SK-N-SH (cell line): ENCODE data around the gene ASTN2.

ENCODE experiments used
- CHD2 ChIP-seq: fragments of 150-350 bp; IDR thresholded peaks from 2 replicates; pipeline ENCODE4 v1.6.1; 2018; ENCODE audit warnings: low read length; ENCODE audit not compliant: partially characterized antibody
- CTCF ChIP-seq: fragments of 200-600 bp; sonication (generic); IDR thresholded peaks from 2 replicates; pipeline ENCODE4 v1.6.1; 2017; ENCODE audit warnings: antibody characterized with exemption, mild to moderate bottlenecking, moderate library complexity
- EZH2phosphoT487 ChIP-seq: fragments of 200-600 bp; sonication (generic); IDR thresholded peaks from 2 replicates; pipeline ENCODE4 v1.6.1; 2017; ENCODE audit warnings: low read depth, mixed run types, mild to moderate bottlenecking, antibody characterized with exemption, moderate library complexity, borderline replicate concordance
- RAD21 ChIP-seq: IDR thresholded peaks from 2 replicates; pipeline ENCODE4 v1.6.1; 2012; ENCODE audit warnings: mild to moderate bottlenecking, low read length
- REST ChIP-seq: IDR thresholded peaks from 2 replicates; pipeline ENCODE4 v1.6.1; 2012; ENCODE audit warnings: mild to moderate bottlenecking, low read depth, low read length, moderate library complexity
- SMC3 ChIP-seq: IDR thresholded peaks from 2 replicates; pipeline ENCODE4 v1.6.1; 2012; ENCODE audit warnings: low read depth, low read length, improper control_type of control experiment
- TCF12 ChIP-seq: IDR thresholded peaks from 2 replicates; pipeline ENCODE4 v1.4.0; 2012
- USF2 ChIP-seq: fragments of 150-350 bp; IDR thresholded peaks from 2 replicates; pipeline ENCODE4 v1.6.1; 2017; ENCODE audit warnings: antibody characterized with exemption, low read length, low read depth, borderline replicate concordance
- YY1 ChIP-seq: IDR thresholded peaks from 2 replicates; pipeline ENCODE4 v1.4.0; 2012; ENCODE audit warnings: low read depth, mild to moderate bottlenecking
- ZBTB33 ChIP-seq: IDR thresholded peaks from 2 replicates; pipeline ENCODE4 v1.4.0; 2012; ENCODE audit warnings: low read depth, borderline replicate concordance

GRCh38 chr9:116945817-116946216, 469.0 kb downstream of the ASTN2 start:
- no peak for TF ChIP-seq ZBTB33
- no peak for TF ChIP-seq REST
- TF ChIP-seq RAD21 = no peak
- no peak for TF ChIP-seq EZH2phosphoT487
- no peak for TF ChIP-seq USF2
- no peak for TF ChIP-seq YY1
- no peak for TF ChIP-seq CTCF
- no peak for TF ChIP-seq TCF12
- TF ChIP-seq SMC3 = no peak
- TF ChIP-seq CHD2 = no peak
